HG03439 (cell line): ENCODE measurements around the gene IPCEF1.
A peak's percentile ranks its signal among the peaks of the same experiment; 100 is the strongest.
"Not testable (repeated sequence)": the region's sequence is repeated elsewhere in the genome, so short reads cannot be mapped to it uniquely, and the experiment has no call there.

Experiments used
- ATAC-seq: cut with Tn5 transposase; IDR thresholded peaks from one replicate; pipeline ENCODE4 v1.9.1; 2021; ENCODE audit warnings: mild to moderate bottlenecking, moderate library complexity; ENCODE audit not compliant: unreplicated experiment

IPCEF1 gene

GRCh38 chr6:154251116-154251515, 105.5 kb downstream of the IPCEF1 start:
- no peak for ATAC-seq

DNA sequence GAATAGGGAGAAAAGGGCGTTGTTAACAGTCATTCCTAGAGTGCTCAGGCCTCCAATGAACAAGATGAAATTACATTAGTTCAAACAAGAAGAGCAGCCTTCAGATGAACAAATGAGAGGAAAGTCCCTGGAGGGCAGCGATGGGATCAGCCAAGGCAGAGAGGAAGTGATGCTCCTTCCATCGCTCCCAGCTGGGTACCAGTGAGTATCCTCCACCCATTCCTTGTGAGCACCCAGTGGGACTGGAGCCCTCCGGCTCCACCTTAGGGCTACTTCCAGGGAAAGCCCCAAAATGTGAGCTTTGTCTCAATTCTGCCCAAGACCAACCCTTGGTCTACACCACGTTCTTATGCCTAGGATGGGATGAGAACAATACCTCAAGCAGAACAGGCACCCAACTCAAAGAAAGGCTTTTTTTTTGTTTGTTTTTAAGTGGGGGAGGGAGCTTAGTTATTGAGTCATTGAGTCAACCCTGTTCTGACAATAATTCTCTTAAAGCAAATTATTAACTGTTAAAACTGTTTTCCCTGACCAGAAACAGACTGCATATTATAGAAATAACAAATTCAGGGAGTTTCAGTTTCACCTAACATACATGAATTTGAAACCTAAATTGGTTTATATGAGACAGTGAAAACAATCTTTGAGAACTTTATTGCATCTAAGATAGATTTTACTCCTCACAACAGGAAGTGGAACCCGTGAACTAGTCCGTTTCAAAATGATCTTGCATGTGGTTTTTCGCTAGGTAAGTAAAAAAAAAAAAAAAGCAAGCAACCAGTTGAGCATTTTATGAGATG, 106.9 kb downstream of the IPCEF1 start:
- ATAC-seq: peak; percentile 67

- ATAC-seq: peak; percentile 42
Observed at GRCh38 chr6:154247119-154247861, 109.3 kb downstream of the IPCEF1 start.

DNA sequence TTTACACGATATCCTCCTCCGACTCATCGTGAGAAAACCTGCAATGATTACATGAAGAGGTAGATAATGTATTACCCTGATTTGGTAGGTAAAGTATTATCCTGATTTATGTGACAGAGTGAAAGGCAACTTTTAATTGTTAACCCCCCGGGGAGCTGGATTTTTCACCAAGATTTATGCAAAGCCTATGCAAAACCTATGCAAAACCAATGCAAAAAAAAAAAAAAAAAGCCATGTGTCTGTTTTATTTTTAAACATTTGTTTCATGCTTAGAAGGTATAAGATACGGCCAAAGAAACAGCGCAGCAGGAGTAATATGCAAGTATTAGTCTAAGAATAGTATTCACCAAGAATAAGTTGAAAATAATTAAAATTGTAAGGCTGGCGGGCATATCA, 109.9 kb downstream of the IPCEF1 start:
- no peak for ATAC-seq

- no peak for ATAC-seq
Observed at GRCh38 chr6:154245506-154245905, 111.1 kb downstream of the IPCEF1 start.

- no peak for ATAC-seq
Observed at GRCh38 chr6:154243793-154244750, 112.5 kb downstream of the IPCEF1 start.

- ATAC-seq: no peak
Observed at GRCh38 chr6:154242617-154243357, 113.8 kb downstream of the IPCEF1 start.

DNA sequence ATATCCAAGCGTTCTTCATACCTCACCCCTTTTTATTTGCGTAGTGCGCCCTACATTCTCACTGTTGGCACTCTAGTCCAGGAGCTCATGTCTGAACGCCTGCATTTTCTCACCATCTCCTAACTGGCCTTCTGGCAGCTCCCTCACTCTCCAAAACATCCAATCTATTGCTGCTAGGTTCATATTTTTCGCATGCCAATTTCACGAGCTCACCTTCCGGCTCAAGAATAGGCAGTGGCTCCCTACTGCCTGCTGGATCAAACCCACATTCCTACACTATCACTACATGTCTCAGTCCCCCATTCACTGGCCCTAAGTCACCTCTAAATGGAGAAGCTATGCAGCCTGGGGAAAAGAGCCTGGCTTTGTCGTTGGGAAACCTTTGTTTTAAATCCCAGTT, 115.0 kb downstream of the IPCEF1 start:
- no peak for ATAC-seq

DNA sequence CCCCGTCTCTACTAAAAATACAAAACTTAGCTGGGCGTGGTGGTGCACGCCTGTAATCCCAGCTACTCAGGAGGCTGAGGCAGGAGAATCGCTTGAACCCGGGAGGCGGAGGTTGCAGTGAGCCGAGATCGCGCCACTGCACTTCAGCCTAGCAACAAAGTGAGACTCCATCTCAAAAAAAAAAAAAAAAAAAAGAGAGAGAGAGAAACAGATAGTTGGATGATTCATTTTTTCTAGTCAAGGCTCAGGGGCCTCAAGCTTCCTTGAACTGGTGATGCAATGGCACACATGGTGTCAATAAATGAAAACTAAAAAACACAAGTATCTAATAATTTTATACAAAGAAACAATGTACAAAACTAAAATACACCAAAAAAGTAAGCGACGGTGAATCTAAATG, 115.5 kb downstream of the IPCEF1 start:
- not testable (repeated sequence) for ATAC-seq

GRCh38 chr6:154239392-154239791, 117.2 kb downstream of the IPCEF1 start:
- no peak for ATAC-seq

DNA sequence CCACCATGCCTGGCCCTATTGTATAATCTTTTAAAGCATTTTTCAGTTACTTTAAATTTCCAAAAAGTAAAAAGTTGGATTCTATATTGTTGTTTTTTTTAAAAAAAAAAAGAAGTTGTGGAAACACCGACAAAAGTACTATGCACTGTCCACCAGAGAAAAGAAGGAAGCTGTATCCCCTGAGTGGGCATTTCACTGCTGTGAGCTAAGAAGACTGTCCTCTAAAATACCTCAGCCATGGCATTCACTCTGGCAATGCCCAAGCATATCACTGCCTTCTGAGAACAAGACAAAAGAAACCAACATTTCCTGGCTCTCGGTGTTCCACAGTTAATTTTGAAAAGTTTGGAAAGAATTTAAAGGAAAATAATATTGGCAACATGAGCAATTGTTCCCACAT, 117.8 kb downstream of the IPCEF1 start:
- no peak for ATAC-seq

DNA sequence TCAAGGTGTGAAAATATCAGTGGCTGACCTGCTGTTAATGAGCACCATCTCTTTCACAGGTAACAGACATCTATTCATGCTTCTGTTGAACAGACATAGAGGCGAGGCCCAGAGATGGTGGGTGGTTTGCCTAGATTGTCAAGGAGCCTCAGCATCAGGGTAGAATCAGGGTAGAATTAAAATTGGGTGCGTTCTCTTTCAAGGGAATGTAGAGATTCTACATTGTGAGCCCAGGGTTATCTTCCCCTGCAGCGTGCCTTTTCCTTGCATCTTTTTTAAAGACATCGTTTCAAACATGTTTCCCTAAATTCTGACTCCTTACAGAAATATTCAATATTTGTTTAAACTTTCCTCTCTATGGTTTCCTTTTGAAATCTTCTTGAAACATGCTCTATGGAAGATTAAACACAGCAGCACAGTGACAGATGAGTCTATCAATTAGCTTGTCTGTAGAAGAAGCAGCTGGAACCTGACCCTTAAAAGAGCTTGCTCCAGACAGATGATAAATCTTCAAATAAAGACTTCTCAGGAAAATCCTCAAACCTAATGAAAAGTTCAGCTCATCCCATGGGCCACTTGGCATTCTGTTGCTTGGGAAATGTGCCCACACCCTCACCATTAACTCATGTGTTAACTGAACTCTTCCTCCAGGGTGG, 119.8 kb downstream of the IPCEF1 start:
- ATAC-seq: no peak

DNA sequence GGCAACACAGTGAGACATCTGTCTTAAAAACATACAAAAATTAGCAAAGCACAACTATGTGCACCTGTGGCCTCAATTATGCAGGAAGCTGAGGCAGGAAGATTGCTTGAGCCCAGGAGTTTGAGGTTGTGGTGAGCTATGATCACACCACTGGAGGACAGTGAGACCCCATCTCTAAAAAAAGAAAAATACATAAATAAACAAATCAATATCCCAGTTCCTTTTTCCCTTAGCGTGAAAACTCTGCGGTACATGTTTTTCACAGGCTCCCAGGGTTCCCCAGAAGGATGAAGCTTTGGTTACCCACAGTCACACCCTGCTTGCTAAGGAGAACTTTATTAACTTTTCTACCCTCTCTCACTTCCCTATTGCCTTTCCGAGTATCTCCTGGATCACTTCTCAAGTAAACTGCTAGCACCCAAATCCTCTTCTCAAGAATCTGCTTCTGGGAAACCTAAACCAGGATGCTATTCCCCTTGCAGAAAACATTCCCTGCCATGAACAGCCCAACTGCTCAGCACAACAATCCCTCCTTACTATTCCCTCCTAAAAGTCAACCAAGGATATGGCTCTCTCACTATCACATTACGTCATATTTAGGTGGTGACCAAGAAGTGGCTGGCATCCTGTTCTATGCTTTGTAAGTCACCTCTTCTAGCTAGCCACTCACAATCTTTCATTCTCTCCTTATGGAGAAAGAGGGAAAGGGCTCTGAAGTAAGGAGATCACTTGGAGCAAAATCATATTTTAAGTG, 122.4 kb downstream of the IPCEF1 start:
- peak; percentile 37 for ATAC-seq

DNA sequence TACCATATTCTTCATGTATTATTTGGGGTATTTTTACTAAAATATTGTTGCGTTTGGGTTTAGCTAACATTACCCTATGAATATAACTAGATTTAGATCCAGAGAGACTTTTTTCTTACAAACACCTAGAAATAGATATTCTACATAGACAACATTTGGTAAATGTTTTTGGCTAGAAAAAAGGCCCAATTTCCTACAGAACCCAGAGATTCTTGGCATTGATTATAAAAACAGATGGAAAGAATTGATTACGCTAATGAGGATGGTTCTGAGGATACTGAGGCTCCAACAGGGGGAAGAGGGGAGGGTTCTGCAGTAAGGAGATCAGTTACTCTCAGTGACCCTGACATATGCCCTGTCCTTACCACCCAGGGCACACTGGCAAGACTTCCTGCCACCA, 123.2 kb downstream of the IPCEF1 start:
- ATAC-seq: no peak

- no peak for ATAC-seq
Observed at GRCh38 chr6:154232013-154232910, 124.3 kb downstream of the IPCEF1 start.

- no peak for ATAC-seq
Observed at GRCh38 chr6:154230910-154231595, 125.5 kb downstream of the IPCEF1 start.

GRCh38 chr6:154230393-154230792, 126.2 kb downstream of the IPCEF1 start:
- ATAC-seq: no peak

DNA sequence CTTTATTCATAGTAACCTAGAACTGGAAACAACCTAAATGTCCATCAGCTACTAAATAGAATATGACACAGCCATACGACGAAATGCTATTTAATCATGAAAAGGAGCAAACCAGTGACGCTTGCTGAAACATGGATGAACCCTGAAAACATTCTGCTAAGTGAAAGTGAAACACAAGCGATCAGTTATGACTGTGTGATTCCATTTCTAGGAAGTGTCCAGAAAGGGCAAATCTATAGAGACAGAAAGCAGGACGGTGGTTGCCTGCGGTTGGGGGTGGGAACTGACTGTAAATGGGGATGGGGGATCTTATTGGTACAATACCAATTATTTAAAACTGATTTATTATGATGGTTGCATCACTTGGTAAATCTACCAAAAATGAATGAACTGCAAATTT, 126.8 kb downstream of the IPCEF1 start:
- peak; percentile 79 for ATAC-seq
